Right cardiac atrium (tissue), 5 donors: ENCODE data around the gene CTSH. TPM values are rescaled to one million over a fixed set of nuclear protein-coding genes. Genes with fewer than 3 reads are reported as not detected.

Source experiments
- ATAC-seq, 2 donors: fragments of 200-7000 bp; cut with Tn5 transposase; one replicate each; pipeline versions ENCODE4 v1.8.0 to v1.9.1; 2020; ENCODE audit warnings: moderate library complexity in 2 of 2, mild to moderate bottlenecking in 1 of 2
- DNase-seq, 3 donors: peaks; one replicate each; pipeline ENCODE4 v3.0.0-alpha.2; 2020
- H3K27ac ChIP-seq: one replicate; pipeline ENCODE4 v1.5.1; 2013; ENCODE audit warnings: mild to moderate bottlenecking, low read length, control low read depth, moderate library complexity
- H3K27me3 ChIP-seq: one replicate; pipeline ENCODE4 v1.6.1; 2013; ENCODE audit not compliant: control insufficient read depth, insufficient read depth
- H3K4me1 ChIP-seq: one replicate; pipeline ENCODE4 v1.6.1; 2013; ENCODE audit warnings: low read length; ENCODE audit not compliant: control insufficient read depth, insufficient read depth
- H3K4me3 ChIP-seq: one replicate; pipeline ENCODE4 v1.5.1; 2013; ENCODE audit warnings: low read length, control low read depth
- H3K9me3 ChIP-seq: one replicate; pipeline ENCODE4 v1.6.1; 2013; ENCODE audit warnings: low read length; ENCODE audit not compliant: control insufficient read depth
- WGBS: extraction: QIAGEN DNeasy Blood & Tissue Kit; methylation state at CpG from one replicate; pipeline ENCODE4 v1.1.7; 2013; 5-methylcytosine and 5-hydroxymethylcytosine counted together
- intact Hi-C, 4 donors: fragments of 100-400 bp; cut with DNase I; formaldehyde crosslinking; loops; one replicate each; pipeline versions ENCODE4 v1.11.0 to v1.14.0; 2022 to 2023
- polyA plus RNA-seq: library from polyadenylated mRNA; stranded (reverse); fragments of 200-250 nt; gene quantifications from one replicate; pipeline ENCODE4 v1.2.3, GENCODE V29; 2013
- total RNA-seq, 4 donors: library from RNA; stranded (reverse); fragmentation: NEBNext Ultra II Directional; extraction: Animal tissue kit (Norgen Biotek cat#: 25700); gene quantifications; one replicate each; pipeline ENCODE4 v1.2.1, GENCODE V29; 2021
- donor health status: healthy with polysubstance abuse.
- donor health status: DM: no; HTN: yes; CAD: no.
- donor health status: DM: no; HTN: no; CAD: no.
- donor health status: DM: no; HTN: yes; CAD: no; lungs with severe emphysema.
- donor health status: DM: yes; HTN: yes; CAD: no.

The CTSH gene
- total and polyA plus RNA-seq, 5 donors = 41.0 to 126 (median 85.5) TPM

DNA sequence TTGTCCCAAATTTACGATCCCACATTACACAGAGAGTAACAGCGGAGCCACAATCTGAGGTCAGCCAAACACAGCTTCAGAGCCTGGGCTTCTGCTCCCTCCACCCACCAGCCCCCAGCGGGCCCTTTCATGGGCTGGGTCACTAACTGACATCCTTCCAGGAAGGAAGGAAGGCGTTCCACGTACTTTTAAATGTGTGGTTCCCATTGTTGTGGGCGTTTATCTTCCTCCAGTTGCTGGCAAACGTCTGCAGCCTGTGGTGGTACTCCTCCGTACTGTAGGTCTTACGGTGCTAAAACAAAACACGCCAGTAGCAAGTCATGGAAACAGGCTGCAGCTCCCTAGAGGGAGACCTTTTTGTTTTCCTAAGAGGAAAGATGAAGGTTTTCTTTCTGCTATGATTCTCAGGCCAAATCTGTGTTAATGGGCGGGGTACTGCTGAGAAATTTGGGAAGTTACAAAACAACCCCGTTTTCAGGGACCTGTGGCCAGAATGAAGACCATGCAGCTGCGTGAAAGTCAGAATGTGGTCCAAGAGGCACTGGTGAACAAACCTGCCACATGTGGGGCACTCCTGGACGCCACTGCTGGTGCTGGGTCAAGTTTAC lies 7.6 kb downstream of the CTSH start:
- Histone ChIP-seq H3K27ac (peak overlapping the region; percentile 62), H3K4me1 (peaks cover 6% of the 10 kb centered on the region)

DNA sequence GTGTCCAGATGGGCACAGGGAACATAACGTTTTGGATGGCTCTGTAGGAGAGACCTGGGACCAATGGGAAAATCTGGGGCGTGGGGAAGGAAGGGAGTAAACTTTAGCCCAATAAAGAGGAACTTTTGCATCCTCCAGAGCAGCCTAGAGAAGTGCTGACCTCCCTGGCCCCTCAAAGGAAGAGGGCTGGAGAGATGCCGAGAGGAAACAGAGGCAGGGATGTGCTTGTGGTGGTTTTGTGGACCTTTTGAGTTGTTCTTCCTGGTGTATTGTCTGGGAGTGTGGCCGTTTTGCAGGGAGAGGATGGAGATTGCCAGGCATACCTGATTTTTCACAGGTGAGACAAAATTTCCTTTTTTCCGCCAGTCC lies 10.2 kb downstream of the CTSH start:
- no peaks in the 10 kb centered on the region for H3K9me3 ChIP-seq
- intact Hi-C loops = no loop called here
- no peak overlapping the region for H3K27ac ChIP-seq
- peaks cover 8% of the 10 kb centered on the region for H3K4me1 ChIP-seq
- no peak for DNase-seq
- H3K4me3 ChIP-seq = no peak overlapping the region
- no peaks in the 10 kb centered on the region for H3K27me3 ChIP-seq
- WGBS = 62% methylated on average over 5 of the region's 5 CpGs
- ATAC-seq = peak in 1 of 2 donors; percentile 20

More for the DNA sequence above, 7.6 kb downstream of the CTSH start:
- WGBS = 35% methylated on average over 14 of the region's 14 CpGs
- intact Hi-C loops = no loop called here
- Histone ChIP-seq H3K4me3 (no peak overlapping the region), H3K27me3 (no peaks in the 10 kb centered on the region), H3K9me3 (no peaks in the 10 kb centered on the region)
- DNase-seq (peak; percentile 77 to 87 (median 86)), ATAC-seq (peak; percentile 74 to 88)

DNA sequence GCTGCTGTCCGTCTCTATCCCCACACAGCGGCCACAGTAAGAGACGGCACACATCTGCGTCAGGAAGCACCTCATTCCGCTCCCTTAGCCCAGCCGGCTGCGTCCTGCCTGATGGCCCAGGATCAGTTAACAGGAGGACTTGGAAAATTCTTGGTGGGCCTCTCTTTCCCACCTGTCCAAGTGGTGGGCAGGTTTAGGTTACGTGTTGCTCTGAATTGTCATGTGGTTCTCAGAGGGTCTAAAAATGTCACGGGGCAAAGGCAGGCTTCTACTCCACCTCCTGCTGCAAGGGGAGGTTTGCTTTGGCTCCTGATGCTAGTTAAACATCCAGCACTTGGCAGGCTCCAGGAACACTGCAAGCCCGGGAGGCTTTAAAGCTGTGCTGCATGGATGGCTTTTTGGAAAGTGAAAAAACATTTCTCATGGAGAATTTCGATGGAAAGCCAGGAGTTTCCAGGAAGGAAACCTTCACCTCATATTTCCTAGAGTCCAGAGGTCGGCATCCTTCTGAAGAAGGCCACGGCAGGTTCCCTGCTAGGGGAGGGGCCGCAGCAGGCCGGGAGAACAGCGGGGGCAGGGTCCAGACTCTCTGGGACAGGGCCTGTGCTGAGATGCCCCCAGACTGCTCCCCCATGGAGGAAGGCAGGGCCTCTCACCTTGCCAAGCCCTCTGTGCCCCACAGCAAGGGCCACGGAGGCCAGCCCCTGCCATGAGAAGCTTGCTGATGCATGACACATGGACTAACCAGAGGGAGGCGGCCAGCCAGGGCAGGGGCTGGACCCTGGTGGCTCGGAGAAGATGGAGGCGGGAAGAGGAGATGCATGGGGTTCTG lies 10.8 kb downstream of the CTSH start:
- no peak overlapping the region for H3K27ac ChIP-seq
- no peaks in the 10 kb centered on the region for H3K27me3 ChIP-seq
- no peaks in the 10 kb centered on the region for H3K9me3 ChIP-seq
- intact Hi-C loops = no loop called here
- no peak overlapping the region for H3K4me3 ChIP-seq
- H3K4me1 ChIP-seq = peaks cover 8% of the 10 kb centered on the region
- WGBS = 45% methylated on average over 20 of the region's 20 CpGs
- ATAC-seq = peak; percentile 68 to 71
- peak in 2 of 3 donors; percentile 69 to 82 for DNase-seq

DNA sequence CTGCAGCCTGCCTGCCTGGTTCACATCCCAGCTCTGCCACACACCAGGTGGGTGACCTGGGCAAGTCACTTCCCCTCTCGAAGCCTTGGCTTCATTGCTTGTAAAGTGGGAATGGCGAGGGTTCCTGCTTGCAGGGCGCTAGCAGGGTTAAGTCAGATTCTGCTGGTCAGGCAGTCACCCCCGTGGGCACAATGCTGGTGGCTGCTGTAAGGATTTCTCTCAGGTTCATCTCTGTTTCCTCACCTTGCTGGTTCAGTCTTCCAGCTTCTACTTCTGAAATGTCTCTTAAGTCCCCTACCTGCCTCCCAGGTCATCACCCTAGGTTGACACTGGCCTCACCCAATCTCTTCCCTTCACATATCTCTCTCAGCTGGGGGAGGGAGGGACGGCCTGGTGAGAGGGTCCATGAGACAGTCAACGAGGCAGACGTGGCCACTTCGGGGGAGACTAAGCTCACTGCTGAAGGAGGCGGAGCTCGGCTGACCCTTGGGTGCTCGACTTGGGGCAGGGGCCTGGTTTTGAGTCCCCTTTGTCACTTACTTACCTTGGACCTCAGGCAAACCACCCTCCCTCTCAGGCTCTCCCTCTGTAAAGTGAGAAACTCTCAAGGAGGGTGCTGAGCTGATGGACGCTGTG lies 11.5 kb downstream of the CTSH start:
- Histone ChIP-seq H3K27me3 (no peaks in the 10 kb centered on the region), H3K27ac (no peak overlapping the region), H3K4me3 (no peak overlapping the region), H3K9me3 (no peaks in the 10 kb centered on the region), H3K4me1 (peaks cover 8% of the 10 kb centered on the region)
- intact Hi-C loops = no loop called here
- DNase-seq = no peak
- ATAC-seq = no peak
- WGBS = 75% methylated on average over 12 of the region's 12 CpGs

DNA sequence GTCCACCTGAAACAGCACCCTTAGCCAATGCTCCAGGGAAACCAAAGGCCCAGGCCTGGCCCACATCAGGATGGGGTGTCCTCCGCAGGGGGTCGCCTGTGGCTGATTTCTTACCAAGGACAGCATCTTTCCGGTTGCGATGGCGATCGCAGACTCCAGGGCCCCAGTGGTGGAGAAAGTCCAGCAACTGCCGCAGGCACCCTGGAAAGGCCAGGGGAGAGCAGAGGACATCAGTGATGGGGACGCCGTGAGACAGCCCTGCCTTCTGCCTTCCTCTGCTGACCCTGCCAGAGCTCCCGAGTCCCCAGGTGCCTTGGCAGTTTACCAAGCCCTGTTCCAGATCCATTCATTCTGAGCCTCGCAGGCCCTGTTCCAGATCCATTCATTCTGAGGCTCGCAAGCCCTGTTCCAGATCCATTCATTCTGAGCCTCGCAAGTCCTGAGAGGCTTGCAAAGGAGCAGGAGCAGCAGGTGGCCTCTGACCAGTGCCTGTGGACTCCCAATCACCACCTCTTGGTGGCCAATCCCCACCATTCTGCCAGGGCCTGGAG lies 12.5 kb downstream of the CTSH start:
- H3K27me3 ChIP-seq = no peaks in the 10 kb centered on the region
- no peak for ATAC-seq
- 80% methylated on average over 13 of the region's 13 CpGs for WGBS
- no peak overlapping the region for H3K4me3 ChIP-seq
- H3K4me1 ChIP-seq = peaks cover 8% of the 10 kb centered on the region
- no peak overlapping the region for H3K27ac ChIP-seq
- intact Hi-C loops = no loop called here
- no peaks in the 10 kb centered on the region for H3K9me3 ChIP-seq
- DNase-seq = no peak

DNA sequence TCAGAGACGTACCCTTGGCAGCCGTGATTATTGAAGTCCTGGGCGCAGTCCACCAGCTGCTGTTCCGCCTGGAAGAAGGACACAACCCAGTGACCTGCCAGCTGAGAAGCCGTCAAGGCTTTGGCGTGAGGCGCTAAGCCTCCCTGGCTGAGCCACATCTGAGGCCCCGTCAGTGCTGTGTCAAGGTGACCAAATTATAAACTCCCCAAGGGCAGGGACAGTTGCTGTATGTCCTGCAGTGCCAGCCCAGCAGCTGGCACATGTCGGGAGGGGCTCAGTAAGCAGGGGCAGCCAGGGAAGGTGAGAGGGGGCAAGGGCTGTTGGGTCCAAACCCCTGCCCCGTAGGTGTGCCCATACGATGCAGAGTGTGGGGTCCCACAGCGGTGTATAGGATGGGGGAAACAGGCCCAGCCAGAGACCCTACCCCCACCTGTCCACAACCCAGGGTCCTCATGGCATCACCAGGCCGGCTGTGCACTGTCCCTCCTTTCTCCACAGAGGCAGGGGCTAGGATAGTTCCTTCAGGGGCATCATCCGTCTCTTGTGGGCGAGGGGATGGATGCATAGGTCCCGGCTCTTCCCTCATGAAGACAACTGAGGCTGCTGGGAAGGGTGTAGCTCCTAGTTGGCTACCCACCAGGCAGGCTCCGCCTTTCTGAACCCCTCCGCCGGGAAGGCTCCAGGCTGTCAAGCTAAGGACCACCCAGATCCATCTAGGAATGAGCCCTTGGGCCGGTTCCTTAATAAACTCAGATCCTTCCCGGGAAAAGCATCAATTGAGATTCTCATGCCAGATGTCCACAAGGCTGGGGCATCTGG lies 13.2 kb downstream of the CTSH start:
- Histone ChIP-seq H3K4me1 (peaks cover 8% of the 10 kb centered on the region), H3K9me3 (no peaks in the 10 kb centered on the region), H3K4me3 (no peak overlapping the region), H3K27me3 (no peaks in the 10 kb centered on the region), H3K27ac (no peak overlapping the region)
- 79% methylated on average over 21 of the region's 21 CpGs for WGBS
- no peak for ATAC-seq
- intact Hi-C loops = no loop called here
- no peak for DNase-seq

DNA sequence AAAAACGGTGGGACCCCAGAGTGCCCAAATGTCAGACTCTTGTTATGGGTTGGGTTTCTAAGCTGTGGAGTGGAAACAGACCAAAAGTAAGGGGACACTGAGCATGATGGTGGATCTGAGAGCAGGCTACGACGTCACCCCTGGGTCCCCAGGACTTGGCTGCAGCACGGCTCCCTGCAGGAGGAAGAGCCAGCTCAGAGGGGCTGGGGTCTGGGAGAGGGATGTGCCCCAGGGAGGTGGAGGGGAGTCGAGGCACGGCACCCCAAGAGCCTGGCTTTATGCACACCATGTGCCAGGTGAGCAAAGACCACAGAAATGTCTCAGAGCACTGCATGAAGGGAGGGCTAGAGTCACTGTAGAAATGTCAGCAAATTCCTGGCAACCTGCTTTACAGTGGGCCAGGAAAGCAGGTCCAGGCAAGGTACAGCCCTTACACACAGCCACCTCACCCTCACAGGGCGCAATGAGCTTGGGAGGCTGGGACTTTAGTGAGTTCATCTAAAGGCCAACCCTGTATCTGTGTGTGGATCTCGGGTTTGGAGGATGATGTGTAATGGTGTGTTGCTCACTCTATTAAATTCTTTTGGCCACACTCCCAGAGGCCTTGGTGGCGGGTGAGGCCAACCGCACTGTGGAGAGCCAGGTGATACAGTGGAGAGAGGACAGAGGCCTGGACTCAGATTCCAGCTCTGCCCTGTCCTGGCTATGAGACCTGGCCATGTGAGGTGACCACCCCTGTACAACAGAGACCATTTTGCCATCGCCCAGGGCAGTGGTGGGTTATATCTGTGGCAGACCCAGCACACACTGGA lies 14.1 kb downstream of the CTSH start:
- no peaks in the 10 kb centered on the region for H3K27me3 ChIP-seq
- H3K9me3 ChIP-seq = no peaks in the 10 kb centered on the region
- DNase-seq (no peak), ATAC-seq (peak; percentile 12 to 30)
- no peak overlapping the region for H3K27ac ChIP-seq
- intact Hi-C loops = no loop called here
- 71% methylated on average over 11 of the region's 11 CpGs for WGBS
- no peak overlapping the region for H3K4me3 ChIP-seq
- peaks cover 8% of the 10 kb centered on the region for H3K4me1 ChIP-seq

DNA sequence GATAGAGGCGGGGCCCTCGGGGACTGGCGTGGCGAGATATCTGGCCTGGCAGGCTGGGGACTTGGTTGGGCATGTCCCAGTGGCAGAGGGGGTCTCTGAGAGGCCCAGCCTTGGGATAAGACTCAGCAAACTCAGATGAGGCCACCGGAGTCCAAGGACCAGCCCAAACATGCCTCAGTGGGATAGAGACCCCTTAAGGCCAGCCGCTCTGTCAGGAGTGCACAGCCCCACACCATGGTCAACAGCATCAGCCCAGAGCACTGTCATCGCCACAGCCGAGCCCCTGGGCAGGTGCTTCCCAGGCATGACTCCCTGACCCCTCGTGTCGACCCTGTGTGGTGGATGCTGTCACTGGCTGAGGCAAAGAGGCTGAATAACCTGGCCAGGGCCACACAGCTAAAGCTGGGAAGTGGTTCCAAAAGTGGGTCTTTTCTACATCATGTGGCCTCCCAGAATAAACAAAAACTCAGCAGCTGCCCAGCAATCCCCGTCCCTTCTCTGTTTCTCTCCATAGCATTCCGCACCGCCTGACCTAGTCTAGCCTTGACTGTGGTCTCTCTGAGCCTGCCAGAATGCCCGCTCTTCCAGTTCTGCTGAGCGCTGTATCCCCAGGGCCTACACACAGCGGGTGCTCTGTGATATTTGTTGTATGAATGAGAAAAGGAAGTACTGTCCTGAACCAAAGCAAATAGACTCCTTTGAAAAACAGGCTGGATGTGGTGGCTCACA lies 15.1 kb downstream of the CTSH start:
- DNase-seq = no peak
- WGBS = 92% methylated on average over 16 of the region's 16 CpGs

DNA sequence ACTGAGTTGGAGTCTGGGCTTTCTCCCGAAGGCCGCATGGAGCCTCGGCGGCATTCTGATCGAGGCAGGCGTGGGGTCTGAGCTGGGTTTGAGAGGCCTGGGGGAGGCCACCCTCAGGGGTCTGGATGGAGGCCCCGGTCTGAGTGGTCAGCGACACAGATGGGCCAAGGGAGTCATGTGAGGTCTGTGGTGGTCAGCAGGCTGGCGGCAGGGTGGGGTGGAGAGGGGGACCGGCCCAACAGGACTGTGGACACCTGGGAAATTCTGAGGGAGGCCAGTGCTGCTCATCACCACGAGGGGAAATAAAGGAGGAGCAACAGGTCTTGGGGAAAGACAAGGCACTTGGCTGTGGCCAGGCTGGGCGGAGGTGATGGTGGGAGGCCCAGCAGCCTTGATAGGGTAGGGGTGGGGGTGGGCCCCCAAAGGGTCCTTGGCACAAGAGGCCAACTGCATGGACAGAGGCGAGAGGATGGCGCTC lies 16.2 kb downstream of the CTSH start:
- Histone ChIP-seq H3K4me3 (no peak overlapping the region), H3K4me1 (peaks cover 3% of the 10 kb centered on the region), H3K27me3 (no peaks in the 10 kb centered on the region), H3K27ac (no peak overlapping the region), H3K9me3 (no peaks in the 10 kb centered on the region)
- DNase-seq = no peak
- intact Hi-C loops = no loop called here
- ATAC-seq = no peak
- WGBS = 93% methylated on average over 14 of the region's 14 CpGs

More for the DNA sequence above, 15.1 kb downstream of the CTSH start:
- Histone ChIP-seq H3K9me3 (no peaks in the 10 kb centered on the region), H3K27ac (no peak overlapping the region), H3K4me3 (no peak overlapping the region), H3K4me1 (peaks cover 8% of the 10 kb centered on the region), H3K27me3 (no peaks in the 10 kb centered on the region)
- ATAC-seq = no peak
- intact Hi-C loops = no loop called here
